HG03039 (cell line): ENCODE data around the gene ANO6.

Source experiments
- ATAC-seq: cut with Tn5 transposase; IDR thresholded peaks from one replicate; pipeline ENCODE4 v1.9.1; 2021; ENCODE audit warnings: mild to moderate bottlenecking, moderate library complexity; ENCODE audit not compliant: unreplicated experiment

The ANO6 gene

DNA sequence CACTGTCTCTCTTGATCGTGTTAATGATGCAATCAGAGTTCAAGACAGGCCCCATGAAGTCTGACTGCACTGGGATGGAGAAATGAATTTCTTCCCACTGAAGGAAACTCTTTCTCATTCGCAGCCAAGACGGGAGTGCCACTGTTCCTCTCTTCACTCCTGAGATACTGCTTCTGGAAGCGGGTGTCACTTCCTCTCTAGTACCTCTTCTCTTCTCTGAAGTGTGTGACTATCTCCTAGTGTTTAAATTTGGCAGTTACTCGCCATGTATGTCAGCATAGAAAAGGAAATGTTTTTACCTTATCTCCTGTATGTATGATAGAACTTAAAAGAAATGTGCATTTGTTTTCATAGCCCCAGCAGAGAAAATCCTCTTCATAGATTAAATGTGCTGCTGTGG lies 215.2 kb downstream of the ANO6 start:
- ATAC-seq = no peak

DNA sequence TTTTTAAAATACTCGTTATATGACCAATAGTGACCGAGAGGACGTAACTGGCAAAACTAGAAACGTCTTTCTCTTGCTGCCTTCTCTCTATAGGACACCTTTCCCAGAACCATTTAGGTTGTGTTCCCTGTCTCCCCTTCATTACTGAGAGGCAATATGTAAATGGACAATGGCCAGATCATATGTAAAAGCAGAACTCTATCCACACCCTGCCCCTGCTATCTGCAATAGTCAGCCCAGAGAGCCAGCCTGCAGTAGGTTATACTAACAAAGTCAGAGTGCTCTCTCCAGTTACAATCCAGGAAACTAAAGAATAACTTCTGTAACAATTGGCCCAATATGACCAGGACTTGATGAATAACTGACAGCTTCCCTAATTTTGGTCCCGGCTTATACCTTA lies 216.8 kb downstream of the ANO6 start:
- ATAC-seq = no peak

DNA sequence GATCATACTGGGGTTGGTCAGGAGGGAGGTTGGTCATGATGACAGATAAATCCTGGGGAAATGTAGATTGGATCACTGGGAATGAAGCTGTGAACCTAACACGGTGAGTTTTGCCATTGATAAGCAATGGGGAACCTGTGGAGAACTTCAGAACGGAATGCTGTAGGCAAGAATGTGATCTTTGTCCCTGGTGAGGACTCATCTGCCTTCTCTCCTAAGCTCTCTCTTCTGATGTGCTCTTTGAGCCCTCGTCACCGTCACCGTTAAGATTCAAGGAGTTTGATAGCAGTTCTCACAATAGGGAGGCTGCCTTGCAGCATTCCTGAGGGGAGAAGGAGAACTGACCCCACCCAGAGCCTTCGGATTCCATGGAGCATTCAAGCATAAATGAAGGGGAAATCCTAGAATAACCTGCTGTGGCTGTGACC lies 217.6 kb downstream of the ANO6 start:
- ATAC-seq = no peak

DNA sequence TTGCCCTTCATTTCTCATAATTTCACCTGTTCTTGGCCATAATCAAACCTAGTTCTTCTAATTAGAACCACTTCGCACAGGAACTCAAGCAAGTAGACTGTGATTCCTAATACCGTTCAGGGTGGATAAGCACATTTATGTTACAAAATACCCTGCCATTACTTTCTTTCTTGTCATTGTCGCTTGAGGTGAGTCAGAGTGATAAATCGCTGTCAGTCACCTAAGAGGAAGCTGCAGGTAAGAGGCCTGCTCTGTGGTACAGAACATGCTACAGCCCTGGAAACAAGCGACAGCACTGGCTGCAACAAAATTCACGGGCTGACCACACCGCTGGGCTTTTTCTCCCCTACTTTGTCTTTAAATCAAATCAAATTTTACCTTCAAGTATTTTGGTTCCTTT lies 218.2 kb downstream of the ANO6 start:
- ATAC-seq = no peak

DNA sequence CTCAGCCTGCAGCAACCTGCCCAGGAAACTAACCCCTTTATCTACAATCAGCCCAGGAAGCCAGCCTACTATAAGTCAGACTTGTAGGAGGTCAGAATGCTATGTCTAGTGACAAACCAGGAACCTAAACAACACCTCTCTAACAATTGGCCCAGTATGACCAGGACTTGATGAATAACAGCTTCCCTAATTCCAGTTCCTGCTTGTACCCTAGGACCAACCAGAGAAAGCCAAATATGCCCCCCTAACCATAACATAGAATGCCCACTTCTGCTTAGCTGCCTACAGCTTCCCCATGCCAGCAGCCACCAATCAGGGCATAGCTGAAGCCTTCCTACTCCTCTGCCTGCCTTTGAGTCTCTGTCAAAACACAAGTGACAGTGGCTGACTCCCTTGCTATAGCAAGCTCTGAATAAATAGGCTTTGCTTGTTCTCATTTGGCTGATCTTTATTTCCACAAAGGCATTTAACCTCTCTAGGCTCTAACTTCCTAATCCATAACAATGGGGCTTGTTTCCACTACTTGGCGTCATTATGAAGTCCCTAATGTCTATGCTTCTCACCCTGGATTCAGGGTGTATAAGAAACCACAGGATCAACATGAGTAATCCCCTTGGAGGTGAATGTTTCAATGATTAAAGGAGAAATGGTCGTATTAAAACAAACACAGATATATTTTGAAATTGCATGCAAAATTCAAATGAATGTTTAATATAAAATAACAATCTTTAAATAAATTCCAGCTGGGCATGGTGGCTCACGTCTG lies 220.2 kb downstream of the ANO6 start:
- ATAC-seq = no peak

DNA sequence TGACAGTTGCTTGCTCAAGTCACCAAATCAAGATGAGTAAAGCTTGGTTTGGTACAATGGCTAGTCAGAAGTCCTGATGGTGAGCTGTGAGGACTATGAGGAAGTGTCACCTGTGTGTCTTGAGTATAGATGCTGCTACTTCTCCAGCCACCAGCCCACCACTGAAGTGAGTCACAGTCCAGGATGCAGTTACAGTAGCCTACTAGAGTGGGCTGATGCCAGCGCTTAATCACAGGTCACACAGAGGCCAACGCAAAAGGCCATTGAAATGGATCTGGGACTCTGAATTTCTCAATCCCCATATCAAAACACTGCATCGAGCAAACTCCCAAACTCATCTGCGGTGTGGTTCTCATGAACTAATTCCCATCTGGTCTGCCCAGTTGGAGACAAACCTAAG lies 223.1 kb downstream of the ANO6 start:
- no peak for ATAC-seq

DNA sequence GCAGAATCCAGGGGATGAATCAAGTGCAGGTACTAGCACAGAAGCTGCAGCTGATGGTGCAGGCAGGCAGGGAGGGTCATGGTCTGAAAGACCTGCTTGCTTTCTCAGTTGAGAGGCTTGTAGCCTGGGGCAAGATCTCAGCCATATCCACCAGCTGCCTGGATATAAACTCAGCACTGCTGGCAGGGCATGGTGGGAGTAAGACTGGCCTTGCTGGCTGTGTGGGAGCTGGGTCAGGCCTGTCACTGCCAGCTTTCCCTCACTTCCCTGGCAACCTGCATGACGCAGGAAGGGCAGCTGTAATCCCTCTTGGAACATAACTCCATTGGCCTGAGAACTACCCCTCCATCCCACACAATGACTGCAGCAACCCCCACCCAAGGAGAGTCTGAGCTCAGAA lies 230.1 kb downstream of the ANO6 start:
- no peak for ATAC-seq

DNA sequence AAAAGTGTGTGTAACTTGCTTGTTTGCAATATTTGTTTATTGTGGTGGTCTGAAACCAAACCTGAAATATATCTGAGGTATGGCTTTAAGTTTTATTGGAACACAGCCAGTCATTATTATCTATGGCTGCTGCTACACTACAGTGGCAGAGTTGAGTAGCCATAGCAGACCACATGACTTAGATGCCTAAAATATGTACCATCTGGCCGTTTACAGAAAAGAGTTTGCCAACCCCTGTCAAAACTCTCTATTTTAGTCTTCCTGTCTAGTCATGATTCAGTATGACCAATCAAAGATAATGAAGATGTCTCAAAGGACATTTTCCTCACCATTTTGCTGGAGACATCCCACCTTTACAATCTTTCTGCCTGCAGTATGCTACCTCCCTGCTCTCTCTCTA lies 242.3 kb downstream of the ANO6 start:
- ATAC-seq = no peak

DNA sequence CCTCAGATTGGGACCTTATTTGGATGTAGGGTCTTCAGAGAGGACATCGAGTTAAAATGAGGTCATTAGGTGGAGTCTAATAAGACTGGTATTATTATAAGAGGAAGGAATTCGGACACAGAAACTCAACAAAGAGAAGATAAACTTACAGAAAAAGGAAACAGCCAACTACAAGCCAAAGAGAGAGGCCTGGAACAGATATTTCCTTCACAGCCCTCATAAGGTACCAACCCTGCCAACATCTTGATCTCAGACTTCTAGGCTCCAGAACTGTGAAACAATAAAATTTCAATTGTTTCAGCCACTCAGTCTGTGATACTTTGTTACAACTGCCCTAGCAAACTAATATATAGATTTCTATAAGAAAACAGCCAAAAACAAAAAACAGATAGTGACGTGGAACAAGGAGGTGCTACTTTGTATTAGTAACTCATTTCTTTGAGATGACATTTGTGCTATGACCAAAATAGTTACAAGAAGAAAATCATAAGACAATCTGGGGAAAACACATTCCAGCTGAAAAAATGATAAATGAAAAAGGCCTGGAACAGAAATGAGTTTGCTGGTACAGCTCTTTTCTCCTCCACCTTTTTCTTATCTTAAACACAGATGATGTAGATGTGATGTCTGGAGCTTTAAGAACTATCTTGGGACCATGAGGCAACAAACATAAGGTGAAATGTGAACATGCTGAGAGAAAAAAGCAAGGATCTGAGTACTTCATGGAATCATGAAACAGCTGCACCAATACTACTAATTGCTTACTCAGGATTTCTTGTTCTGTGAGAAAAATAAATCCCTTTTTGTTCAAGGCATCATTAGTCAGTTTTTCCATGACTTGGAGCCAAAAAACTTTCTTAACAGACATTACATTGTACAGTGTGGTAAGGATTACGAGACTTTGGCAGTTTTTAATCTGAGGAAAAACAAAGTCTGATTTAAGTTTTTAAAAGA lies 243.2 kb downstream of the ANO6 start:
- no peak for ATAC-seq

DNA sequence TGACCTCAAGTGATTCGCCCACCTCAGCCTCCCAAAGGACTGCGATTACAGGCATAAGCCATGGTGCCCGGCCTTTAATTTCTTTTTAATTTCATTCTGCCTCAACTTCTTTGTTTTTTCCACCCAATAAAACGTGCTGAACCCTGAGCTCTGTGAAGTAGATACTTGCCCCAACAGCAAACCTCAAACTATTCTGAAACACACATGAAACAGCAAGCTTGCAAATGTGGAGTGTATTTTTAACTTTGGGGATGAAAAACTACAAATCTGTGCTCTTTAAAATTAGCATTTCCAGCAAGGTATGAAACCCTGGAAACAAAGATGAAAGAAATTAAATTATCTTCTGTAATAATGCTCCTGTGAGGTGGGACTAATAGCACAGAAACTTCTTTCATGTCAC lies 246.6 kb downstream of the ANO6 start:
- ATAC-seq = no peak

DNA sequence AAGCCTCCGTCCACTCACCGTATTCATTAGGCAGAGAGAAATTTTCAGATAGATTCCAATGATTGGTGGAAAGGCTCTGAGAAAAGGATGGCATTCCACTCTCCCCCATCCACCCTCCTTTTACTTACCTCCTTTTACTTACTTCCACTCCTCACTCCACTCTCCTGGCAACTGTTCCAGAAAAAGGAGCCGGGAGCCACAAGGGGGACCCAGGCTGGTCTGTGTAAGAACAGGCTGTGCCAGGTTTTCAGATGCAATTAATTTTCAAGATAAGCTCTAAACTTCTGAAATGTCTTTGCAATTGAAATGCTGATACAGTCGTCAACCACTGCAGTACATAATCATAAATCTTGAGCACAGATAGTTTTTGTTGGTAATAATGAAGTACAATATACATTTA lies 248.8 kb downstream of the ANO6 start:
- no peak for ATAC-seq

DNA sequence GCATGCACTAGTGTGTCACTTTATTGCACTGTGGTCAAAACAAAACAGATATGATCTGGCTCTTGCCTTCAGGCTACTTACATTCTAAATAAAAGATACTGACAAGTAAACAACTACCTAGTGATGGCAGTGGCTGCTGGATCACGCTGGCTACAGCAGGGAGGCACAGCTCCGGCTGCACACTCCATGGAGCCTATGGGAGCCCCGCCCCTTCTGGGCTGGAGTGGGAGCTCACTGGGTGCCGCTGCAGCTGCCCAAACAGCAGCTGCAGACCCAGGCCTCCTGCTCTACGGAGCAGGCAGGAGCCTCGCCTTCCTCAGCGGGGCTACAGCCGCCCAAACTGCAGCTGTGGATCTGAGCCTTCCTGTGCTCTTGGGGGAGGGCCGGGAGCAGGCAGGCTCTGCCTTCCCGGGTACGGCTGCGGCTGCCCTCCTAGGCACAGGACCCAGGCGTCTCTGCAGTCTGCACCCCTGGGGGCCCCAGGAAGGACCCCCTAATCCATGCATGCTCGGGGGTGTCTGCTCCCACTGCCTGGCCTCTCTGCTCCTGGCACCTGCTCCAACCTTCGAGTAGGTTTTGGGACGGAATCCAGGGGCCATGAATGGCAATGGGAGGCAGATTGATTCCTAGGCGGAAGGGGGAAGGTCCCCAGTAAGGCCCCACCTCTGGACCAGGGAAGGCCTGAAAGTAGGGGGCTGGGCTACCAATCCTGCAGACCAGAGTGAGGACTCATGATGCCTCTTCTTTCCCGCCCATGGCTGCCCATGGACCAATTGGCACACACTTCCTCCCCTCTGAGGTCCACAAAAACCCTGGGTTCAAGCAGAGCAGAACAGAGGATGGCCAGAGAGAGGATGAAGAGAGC lies 253.1 kb downstream of the ANO6 start:
- ATAC-seq = no peak

DNA sequence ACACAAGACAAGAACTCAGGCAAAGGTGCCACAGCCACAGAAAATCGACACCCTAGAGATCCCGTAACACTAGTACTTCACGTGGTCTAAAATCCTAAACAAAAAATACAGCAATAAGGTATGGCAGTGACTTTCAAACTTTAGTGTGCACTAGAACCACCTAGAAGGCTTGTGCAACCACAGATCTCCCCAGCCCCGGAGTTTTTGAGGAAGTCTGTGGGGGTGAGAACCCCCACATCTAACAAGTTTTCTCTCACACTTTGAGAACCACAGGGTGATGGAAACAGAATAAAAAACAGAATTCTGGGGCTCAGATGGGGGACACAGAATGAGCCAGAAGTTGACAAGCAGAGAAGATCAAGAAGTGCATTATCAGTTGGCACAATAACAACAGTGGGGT lies 254.0 kb downstream of the ANO6 start:
- ATAC-seq = no peak

DNA sequence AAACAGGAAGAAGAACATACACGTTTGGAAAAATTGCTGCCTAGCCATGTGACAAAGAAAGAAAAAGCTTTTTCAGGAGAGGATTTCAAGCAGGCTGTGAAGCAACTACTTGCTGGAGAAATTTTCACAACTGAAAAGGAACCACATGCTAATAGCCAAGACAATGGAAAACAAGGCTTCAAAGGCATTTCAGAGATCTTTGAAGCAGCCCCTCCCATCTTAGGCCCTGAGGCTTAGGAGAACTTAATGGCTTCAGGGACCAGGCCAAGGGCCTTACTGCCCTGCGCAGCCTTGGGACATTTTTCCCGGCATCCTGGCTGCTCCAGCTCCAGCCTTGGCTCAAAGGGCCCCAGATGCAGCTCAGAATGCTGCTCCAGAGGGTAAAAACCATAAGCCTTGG lies 257.7 kb downstream of the ANO6 start:
- no peak for ATAC-seq

DNA sequence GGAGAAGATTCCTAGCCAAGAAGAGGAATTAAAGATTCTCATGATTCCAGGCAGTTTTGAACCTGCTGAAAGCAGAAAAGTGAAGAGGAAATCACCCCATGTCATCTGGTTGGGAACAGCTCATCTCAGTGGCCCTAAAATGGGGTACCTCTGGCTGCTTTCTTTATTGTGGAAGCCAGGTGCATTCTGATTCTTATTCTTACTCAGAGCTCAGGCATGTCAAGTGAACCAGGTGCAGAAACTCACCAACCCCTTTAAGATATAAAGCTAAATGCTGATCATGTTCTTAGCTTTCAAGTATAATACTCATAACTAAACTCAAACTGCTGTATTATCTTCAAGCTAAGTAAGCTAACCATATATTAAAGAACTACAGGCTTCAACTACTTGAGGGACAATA lies 259.7 kb downstream of the ANO6 start:
- no peak for ATAC-seq

DNA sequence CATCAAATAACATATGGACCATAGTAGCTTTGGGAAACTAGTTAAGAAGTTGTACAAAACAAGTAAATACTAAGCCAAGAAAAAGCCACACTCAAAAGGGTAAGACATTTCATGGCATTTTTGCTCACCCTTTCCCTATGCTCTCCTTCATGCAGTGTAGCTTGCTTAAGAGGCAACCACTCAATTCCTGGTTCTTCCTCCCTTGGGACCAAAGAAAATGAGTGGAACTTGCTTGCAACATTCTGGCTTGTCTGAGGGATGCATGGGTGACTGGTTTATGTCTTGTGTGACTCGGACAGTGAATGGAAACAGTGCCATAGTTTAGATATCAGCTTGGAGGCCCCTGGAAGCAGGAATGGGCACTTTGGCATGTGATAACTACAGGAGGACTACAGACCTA lies 261.6 kb downstream of the ANO6 start:
- no peak for ATAC-seq

DNA sequence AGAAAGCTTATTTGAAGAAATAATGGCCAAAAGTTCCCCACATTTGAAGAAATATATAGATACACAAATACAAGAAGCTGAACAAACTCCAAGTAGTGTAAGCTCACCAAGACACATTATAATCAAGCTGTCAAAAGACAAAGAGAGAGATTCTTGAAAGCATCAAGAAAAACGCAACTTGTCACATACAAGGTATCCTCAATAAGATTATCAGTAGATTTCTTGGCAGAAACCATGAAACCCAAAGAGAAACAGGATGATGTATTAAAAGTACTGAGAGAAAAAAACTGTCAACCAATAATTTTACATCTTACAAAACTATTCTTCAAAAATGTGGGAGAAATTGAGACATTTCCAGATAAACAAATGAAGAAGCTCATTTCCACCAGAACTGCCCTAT lies 263.0 kb downstream of the ANO6 start:
- ATAC-seq = no peak

DNA sequence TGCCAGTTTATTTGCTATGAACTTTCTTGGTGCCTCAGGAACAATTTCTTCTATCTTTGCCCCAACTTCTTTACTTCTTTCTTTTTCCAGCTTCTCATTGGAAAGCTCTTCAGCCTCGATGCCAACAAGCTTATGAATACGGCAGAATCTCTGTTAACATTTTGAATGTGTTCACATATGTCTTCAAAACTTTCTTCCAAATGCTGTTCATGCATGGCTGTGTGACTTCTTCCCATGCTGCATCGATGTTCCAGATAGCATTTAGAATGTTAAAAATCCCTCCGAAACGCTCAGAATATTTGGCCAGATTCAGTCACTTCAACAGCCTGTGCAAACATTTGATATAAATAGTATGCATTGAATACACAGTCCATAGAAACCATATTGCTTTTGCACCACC lies 265.9 kb downstream of the ANO6 start:
- no peak for ATAC-seq

DNA sequence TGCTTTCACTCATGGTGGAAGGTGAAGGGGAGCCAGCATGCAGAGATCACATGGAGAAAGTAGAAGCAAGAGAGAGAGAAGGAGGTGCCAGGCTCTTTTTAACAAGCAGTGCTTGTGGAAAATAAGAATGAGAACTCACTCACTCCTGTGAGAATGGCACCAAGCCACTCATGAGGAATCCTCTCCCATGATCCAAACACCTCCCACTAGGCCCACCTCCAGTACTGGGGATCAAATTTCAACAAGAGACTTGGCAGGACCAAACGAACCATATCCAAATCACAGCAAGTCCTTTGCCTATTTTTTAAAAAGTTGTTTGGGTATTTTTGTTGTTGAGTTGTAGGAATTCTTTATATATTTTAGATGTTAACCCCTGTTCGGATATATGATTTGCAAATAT lies 267.7 kb downstream of the ANO6 start:
- ATAC-seq = no peak
